ENCODE data around the gene KCNT2.

DNA sequence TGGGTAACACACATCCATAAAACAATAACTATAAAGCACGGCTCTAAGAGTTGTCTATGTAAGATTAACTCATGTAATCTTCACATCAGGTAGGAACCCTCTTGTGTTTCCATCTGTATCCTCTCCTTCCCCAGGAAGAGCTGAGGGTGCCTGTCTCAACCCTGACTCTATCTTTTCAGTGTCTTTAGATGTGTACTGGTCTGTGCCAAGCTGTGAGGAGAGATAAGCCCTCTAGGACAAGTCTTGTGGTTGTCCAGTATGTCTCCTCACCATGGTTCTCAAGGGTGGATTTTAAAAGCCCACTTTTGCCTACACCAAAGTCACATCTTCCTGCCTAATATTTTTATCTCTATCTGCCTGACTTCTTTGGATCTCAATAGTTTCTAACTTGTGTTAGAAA, 300.1 kb downstream of the KCNT2 start:
- TF ChIP-seq ZNF600 (tag by site-specific recombination; IDR thresholded peaks at IDR 0.05) (no peak), ZNF433 (tag by site-specific recombination; IDR thresholded peaks at IDR 0.05; ENCODE audit: low read depth) (no peak), YY1 (tag by site-specific recombination; IDR thresholded peaks at IDR 0.05) (no peak), ZNF24 (tag by site-specific recombination; IDR thresholded peaks at IDR 0.05) (no peak), ZNF112 (tag by site-specific recombination; IDR thresholded peaks at IDR 0.05) (no peak), ZNF239 (tag by site-specific recombination; IDR thresholded peaks at IDR 0.05) (no peak)
- TF ChIP-seq, protein P1, sequence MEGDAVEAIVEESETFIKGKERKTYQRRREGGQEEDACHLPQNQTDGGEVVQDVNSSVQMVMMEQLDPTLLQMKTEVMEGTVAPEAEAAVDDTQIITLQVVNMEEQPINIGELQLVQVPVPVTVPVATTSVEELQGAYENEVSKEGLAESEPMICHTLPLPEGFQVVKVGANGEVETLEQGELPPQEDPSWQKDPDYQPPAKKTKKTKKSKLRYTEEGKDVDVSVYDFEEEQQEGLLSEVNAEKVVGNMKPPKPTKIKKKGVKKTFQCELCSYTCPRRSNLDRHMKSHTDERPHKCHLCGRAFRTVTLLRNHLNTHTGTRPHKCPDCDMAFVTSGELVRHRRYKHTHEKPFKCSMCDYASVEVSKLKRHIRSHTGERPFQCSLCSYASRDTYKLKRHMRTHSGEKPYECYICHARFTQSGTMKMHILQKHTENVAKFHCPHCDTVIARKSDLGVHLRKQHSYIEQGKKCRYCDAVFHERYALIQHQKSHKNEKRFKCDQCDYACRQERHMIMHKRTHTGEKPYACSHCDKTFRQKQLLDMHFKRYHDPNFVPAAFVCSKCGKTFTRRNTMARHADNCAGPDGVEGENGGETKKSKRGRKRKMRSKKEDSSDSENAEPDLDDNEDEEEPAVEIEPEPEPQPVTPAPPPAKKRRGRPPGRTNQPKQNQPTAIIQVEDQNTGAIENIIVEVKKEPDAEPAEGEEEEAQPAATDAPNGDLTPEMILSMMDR (tag by site-specific recombination; IDR thresholded peaks at IDR 0.05) = no peak
- TF ChIP-seq, protein P2, sequence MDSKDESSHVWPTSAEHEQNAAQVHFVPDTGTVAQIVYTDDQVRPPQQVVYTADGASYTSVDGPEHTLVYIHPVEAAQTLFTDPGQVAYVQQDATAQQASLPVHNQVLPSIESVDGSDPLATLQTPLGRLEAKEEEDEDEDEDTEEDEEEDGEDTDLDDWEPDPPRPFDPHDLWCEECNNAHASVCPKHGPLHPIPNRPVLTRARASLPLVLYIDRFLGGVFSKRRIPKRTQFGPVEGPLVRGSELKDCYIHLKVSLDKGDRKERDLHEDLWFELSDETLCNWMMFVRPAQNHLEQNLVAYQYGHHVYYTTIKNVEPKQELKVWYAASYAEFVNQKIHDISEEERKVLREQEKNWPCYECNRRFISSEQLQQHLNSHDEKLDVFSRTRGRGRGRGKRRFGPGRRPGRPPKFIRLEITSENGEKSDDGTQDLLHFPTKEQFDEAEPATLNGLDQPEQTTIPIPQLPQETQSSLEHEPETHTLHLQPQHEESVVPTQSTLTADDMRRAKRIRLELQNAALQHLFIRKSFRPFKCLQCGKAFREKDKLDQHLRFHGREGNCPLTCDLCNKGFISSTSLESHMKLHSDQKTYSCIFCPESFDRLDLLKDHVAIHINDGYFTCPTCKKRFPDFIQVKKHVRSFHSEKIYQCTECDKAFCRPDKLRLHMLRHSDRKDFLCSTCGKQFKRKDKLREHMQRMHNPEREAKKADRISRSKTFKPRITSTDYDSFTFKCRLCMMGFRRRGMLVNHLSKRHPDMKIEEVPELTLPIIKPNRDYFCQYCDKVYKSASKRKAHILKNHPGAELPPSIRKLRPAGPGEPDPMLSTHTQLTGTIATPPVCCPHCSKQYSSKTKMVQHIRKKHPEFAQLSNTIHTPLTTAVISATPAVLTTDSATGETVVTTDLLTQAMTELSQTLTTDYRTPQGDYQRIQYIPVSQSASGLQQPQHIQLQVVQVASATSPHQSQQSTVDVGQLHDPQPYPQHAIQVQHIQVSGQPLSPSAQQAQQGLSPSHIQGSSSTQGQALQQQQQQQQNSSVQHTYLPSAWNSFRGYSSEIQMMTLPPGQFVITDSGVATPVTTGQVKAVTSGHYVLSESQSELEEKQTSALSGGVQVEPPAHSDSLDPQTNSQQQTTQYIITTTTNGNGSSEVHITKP (tag by site-specific recombination; IDR thresholded peaks at IDR 0.05) = no peak
- TF ChIP-seq, protein P3, sequence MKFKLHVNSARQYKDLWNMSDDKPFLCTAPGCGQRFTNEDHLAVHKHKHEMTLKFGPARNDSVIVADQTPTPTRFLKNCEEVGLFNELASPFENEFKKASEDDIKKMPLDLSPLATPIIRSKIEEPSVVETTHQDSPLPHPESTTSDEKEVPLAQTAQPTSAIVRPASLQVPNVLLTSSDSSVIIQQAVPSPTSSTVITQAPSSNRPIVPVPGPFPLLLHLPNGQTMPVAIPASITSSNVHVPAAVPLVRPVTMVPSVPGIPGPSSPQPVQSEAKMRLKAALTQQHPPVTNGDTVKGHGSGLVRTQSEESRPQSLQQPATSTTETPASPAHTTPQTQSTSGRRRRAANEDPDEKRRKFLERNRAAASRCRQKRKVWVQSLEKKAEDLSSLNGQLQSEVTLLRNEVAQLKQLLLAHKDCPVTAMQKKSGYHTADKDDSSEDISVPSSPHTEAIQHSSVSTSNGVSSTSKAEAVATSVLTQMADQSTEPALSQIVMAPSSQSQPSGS (tag by site-specific recombination; IDR thresholded peaks at IDR 0.05; ENCODE audit: low read depth) = no peak
